ENCODE data around the gene PRXL2B. TPM values are rescaled to one million over a fixed set of nuclear protein-coding genes. Genes with fewer than 3 reads are reported as not detected.

Gene PRXL2B
- total RNA-seq, 1 experiment from 2014 or later, result 32.2 TPM

GRCh38 chr1:2556678-2557481, 29.7 kb upstream of the PRXL2B start:
- BruUV-seq (replicated peaks), result no TSS peak
- ChIA-PET POLR2A (no interaction called here), RAD21 (ENCODE audit: low non-redundant PET in 1 of 2, low total read pairs in 2 of 2, uncharacterized antibody in 2 of 2, unreplicated experiment in 2 of 2) (no interaction called here), CTCF (no interaction called here)
- Histone ChIP-seq H3K9me2 (ENCODE audit: insufficient read depth) (no peaks in the 10 kb centered on the region), H3K27me3 (ENCODE audit: insufficient read depth, low read length) (no peaks in the 10 kb centered on the region), H2AFZ (ENCODE audit: low read depth, low read length, poor library complexity, severe bottlenecking) (no peak overlapping the region), H3K27ac (ENCODE audit: low read depth, low read length) (no peak overlapping the region), H3K36me3 (ENCODE audit: control insufficient read depth in 1 of 2, insufficient read depth in 2 of 2, low read length in 2 of 2) (no peaks in the 10 kb centered on the region), H3K4me2 (ENCODE audit: low read length) (no peak overlapping the region), H3K4me3 (replicated peaks in 1 of 2; ENCODE audit: low read depth in 1 of 2, low read length in 2 of 2) (no peak overlapping the region), H3K79me2 (ENCODE audit: insufficient read depth, low read length) (no peaks in the 10 kb centered on the region), H4K20me1 (ENCODE audit: insufficient read depth) (no peaks in the 10 kb centered on the region), H3K9ac (ENCODE audit: low read length) (no peak overlapping the region), H3K4me1 (ENCODE audit: control insufficient read depth in 1 of 2, insufficient read depth in 2 of 2, low read length in 2 of 2) (no peaks in the 10 kb centered on the region), H3K9me3 (ENCODE audit: control insufficient read depth in 1 of 2, insufficient read depth in 1 of 2, low read depth in 1 of 2, low read length in 2 of 2) (no peaks in the 10 kb centered on the region)
- DNase-seq (ENCODE audit: low read depth, low spot score) (no peak), ATAC-seq (no peak)
- TF ChIP-seq CEBPB (IDR thresholded peaks at IDR 0.05; ENCODE audit: low read depth), result no peak
- no peak for TF ChIP-seq TCF7L2 (IDR thresholded peaks at IDR 0.05; ENCODE audit: borderline replicate concordance, extremely low read depth, insufficient read depth, insufficient read length)
- no peak for TF ChIP-seq YY1 (IDR thresholded peaks at IDR 0.05; ENCODE audit: extremely low read depth, insufficient replicate concordance, low read depth, low read length)
- TF ChIP-seq EZH2phosphoT487 (IDR thresholded peaks at IDR 0.05; ENCODE audit: borderline replicate concordance), result no peak
- no peak for TF ChIP-seq SP1 (IDR thresholded peaks at IDR 0.05; ENCODE audit: low read depth)
- no peak for TF ChIP-seq EZH2 (IDR thresholded peaks at IDR 0.05)
- TF ChIP-seq POLR2AphosphoS5 (IDR thresholded peaks at IDR 0.05; ENCODE audit: low read depth, low read length), result no peak
- no peak for TF ChIP-seq ZNF274 (IDR thresholded peaks at IDR 0.05; ENCODE audit: low read depth, low read length)
- no peak for TF ChIP-seq MAX (IDR thresholded peaks at IDR 0.05)
- no peak for TF ChIP-seq REST (IDR thresholded peaks at IDR 0.05; ENCODE audit: low read depth)
- TF ChIP-seq ELF1 (IDR thresholded peaks at IDR 0.05; ENCODE audit: borderline replicate concordance, low read depth), result no peak
- no peak for TF ChIP-seq POLR2A (IDR thresholded peaks at IDR 0.05; ENCODE audit: borderline replicate concordance, extremely low read depth, insufficient read depth, insufficient read length)
- TF ChIP-seq ZBTB33 (IDR thresholded peaks at IDR 0.05; ENCODE audit: extremely low read depth, insufficient replicate concordance, low read length), result no peak
- intact Hi-C loops (cut with micrococcal nuclease), result no loop called here

Data from HCT116 (cell line).